ENCODE data around the gene SEMA7A.

The SEMA7A gene

GRCh38 chr15:74411686-74412085, 22.1 kb downstream of the SEMA7A start:
- DNase-seq (ENCODE audit: insufficient read length) (no peak), FAIRE-seq (no peak)
- TF ChIP-seq POLR2A (IDR thresholded peaks at IDR 0.05; ENCODE audit: low read depth, low read length) (no peak), POLR2AphosphoS5 (IDR thresholded peaks at IDR 0.05; ENCODE audit: low read depth, low read length) (peak; percentile 17; the same call in 1 of the 2 replicates)

GRCh38 chr15:74410502-74410901, 23.3 kb downstream of the SEMA7A start:
- DNase-seq (ENCODE audit: insufficient read length) (no peak), FAIRE-seq (no peak)
- TF ChIP-seq POLR2A (IDR thresholded peaks at IDR 0.05; ENCODE audit: low read depth, low read length) (no peak), TAF1 (IDR thresholded peaks at IDR 0.05; ENCODE audit: borderline replicate concordance, low read depth, low read length) (no peak), POLR2AphosphoS5 (IDR thresholded peaks at IDR 0.05; ENCODE audit: low read depth, low read length) (0 out of 2 replicates have a peak, but pooled peaks have one; percentile 31)

- TF ChIP-seq TAF1 (IDR thresholded peaks at IDR 0.05; ENCODE audit: borderline replicate concordance, low read depth, low read length) = no peak
- TF ChIP-seq POLR2A (IDR thresholded peaks at IDR 0.05; ENCODE audit: low read depth, low read length) = no peak
- TF ChIP-seq POLR2AphosphoS5 (IDR thresholded peaks at IDR 0.05; ENCODE audit: low read depth, low read length) = no peak
- FAIRE-seq (no peak), DNase-seq (ENCODE audit: insufficient read length) (no peak)
These were observed 24.5 kb downstream of the SEMA7A start for GRCh38 chr15:74409225-74409624.

GRCh38 chr15:74408815-74409214, 24.9 kb downstream of the SEMA7A start:
- no peak for TF ChIP-seq POLR2AphosphoS5 (IDR thresholded peaks at IDR 0.05; ENCODE audit: low read depth, low read length)
- TF ChIP-seq POLR2A (IDR thresholded peaks at IDR 0.05; ENCODE audit: low read depth, low read length) = peak; percentile 43; the same call in 1 of the 2 replicates
- DNase-seq (ENCODE audit: insufficient read length) (no peak), FAIRE-seq (no peak)

GRCh38 chr15:74408385-74408784, 25.4 kb downstream of the SEMA7A start:
- no peak; the same call in 1 of the 2 replicates for TF ChIP-seq POLR2AphosphoS5 (IDR thresholded peaks at IDR 0.05; ENCODE audit: low read depth, low read length)
- TF ChIP-seq TAF1 (IDR thresholded peaks at IDR 0.05; ENCODE audit: borderline replicate concordance, low read depth, low read length) = no peak
- no peak for TF ChIP-seq POLR2A (IDR thresholded peaks at IDR 0.05; ENCODE audit: low read depth, low read length)
- FAIRE-seq = no peak
- no peak for DNase-seq (ENCODE audit: insufficient read length)

GRCh38 chr15:74406992-74407705, 26.6 kb downstream of the SEMA7A start:
- no peak for TF ChIP-seq POLR2AphosphoS5 (IDR thresholded peaks at IDR 0.05; ENCODE audit: low read depth, low read length)
- no peak for TF ChIP-seq POLR2A (IDR thresholded peaks at IDR 0.05; ENCODE audit: low read depth, low read length)
- no peak for TF ChIP-seq TAF1 (IDR thresholded peaks at IDR 0.05; ENCODE audit: borderline replicate concordance, low read depth, low read length)
- DNase-seq (ENCODE audit: insufficient read length) (peak; percentile 47), FAIRE-seq (peak; percentile 21)

GRCh38 chr15:74406517-74406916, 27.2 kb downstream of the SEMA7A start:
- FAIRE-seq = no peak
- DNase-seq (ENCODE audit: insufficient read length) = no peak
- no peak for TF ChIP-seq POLR2A (IDR thresholded peaks at IDR 0.05; ENCODE audit: low read depth, low read length)

- no peak for FAIRE-seq
- DNase-seq (ENCODE audit: insufficient read length) = no peak
- TF ChIP-seq POLR2A (IDR thresholded peaks at IDR 0.05; ENCODE audit: low read depth, low read length) (no peak), POLR2AphosphoS5 (IDR thresholded peaks at IDR 0.05; ENCODE audit: low read depth, low read length) (no peak), TAF1 (IDR thresholded peaks at IDR 0.05; ENCODE audit: borderline replicate concordance, low read depth, low read length) (no peak)
These were observed 27.9 kb downstream of the SEMA7A start for GRCh38 chr15:74405823-74406222.

- no peak for DNase-seq (ENCODE audit: insufficient read length)
- TF ChIP-seq POLR2AphosphoS5 (IDR thresholded peaks at IDR 0.05; ENCODE audit: low read depth, low read length) (no peak; the same call in 1 of the 2 replicates), POLR2A (IDR thresholded peaks at IDR 0.05; ENCODE audit: low read depth, low read length) (no peak; the same call in 1 of the 2 replicates)
- FAIRE-seq = no peak
These were observed 29.7 kb downstream of the SEMA7A start for GRCh38 chr15:74403991-74404563.

- FAIRE-seq = no peak
- TF ChIP-seq POLR2A (IDR thresholded peaks at IDR 0.05; ENCODE audit: low read depth, low read length) (peak; percentile 54; the same call in 1 of the 2 replicates), TAF1 (IDR thresholded peaks at IDR 0.05; ENCODE audit: borderline replicate concordance, low read depth, low read length) (peak; percentile 82; the same call in 1 of the 2 replicates), POLR2AphosphoS5 (IDR thresholded peaks at IDR 0.05; ENCODE audit: low read depth, low read length) (peak; percentile 24; the same call in 1 of the 2 replicates)
- DNase-seq (ENCODE audit: insufficient read length) = no peak
These were observed 30.2 kb downstream of the SEMA7A start for GRCh38 chr15:74403588-74403919.

- peak; percentile 55; the same call in 1 of the 2 replicates for TF ChIP-seq POLR2A (IDR thresholded peaks at IDR 0.05; ENCODE audit: low read depth, low read length)
- TF ChIP-seq POLR2AphosphoS5 (IDR thresholded peaks at IDR 0.05; ENCODE audit: low read depth, low read length) = no peak; the same call in 1 of the 2 replicates
- TF ChIP-seq TAF1 (IDR thresholded peaks at IDR 0.05; ENCODE audit: borderline replicate concordance, low read depth, low read length) = peak; percentile 41; the same call in 1 of the 2 replicates
- FAIRE-seq = peak; percentile 95
- peak; percentile 74 for DNase-seq (ENCODE audit: insufficient read length)
These were observed 30.7 kb downstream of the SEMA7A start for GRCh38 chr15:74402873-74403587.

All from GM12892 (cell line).